NCI-H2107 treated with DMSO at 0.1 percent for 48 hours (cell line): ENCODE measurements around the gene SMG5.
A peak's percentile ranks its signal among the peaks of the same experiment; 100 is the strongest.

ENCODE experiments used
- DNase-seq: peaks from one replicate; lab custom pipeline; 2025; ENCODE audit not compliant: unreplicated experiment; lab: John Stamatoyannopoulos, UW

Gene SMG5

DNA sequence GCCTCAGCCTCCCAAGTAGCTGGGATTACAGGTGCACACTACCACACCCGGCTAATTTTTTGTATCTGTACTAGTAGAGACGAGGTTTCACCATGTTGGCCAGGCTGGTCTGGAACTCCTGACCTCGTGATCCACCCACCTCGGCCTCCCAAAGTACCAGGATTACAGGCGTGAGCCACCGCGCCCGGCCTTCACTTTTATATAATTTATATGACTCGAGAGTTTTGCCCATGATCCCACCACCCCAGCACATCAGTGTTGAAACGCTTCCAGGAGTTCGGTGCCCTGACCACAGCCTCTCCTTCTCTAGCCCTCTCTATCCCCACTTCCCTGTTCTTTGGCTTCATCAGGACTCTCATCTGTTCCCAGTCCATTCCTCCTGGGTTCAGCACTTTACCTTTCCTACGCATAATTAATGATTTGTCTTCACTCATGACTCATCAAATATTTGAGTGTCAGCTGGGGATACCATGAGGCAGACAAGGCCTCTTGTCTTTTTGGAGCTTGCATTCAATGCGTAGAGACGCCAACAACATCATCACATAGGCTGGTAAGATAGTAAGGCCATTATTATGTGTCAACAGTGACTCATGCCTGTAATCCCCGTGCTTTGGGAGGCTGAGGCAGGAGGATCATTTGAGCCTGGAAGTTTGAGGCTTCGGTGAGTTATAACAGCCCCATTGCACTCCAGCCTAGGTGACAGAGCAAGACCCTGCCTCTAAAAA lies 68.4 kb downstream of the SMG5 start:
- no peak for DNase-seq

DNA sequence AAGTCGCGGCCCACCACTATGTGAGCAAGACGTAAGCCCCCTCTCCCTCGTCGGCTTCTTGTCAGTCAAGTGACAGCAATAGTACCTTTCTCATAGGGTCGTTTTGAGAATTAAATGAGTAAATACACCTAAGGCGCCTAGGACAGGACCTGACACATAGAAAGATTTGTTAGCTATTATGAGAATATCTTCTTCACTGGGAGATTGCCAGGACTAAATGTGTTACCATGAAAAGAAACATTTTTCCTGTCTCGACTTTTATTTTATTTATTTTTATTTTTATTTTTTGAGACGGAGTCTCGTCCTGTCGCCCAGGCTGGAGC lies 69.0 kb downstream of the SMG5 start:
- DNase-seq: no peak

DNA sequence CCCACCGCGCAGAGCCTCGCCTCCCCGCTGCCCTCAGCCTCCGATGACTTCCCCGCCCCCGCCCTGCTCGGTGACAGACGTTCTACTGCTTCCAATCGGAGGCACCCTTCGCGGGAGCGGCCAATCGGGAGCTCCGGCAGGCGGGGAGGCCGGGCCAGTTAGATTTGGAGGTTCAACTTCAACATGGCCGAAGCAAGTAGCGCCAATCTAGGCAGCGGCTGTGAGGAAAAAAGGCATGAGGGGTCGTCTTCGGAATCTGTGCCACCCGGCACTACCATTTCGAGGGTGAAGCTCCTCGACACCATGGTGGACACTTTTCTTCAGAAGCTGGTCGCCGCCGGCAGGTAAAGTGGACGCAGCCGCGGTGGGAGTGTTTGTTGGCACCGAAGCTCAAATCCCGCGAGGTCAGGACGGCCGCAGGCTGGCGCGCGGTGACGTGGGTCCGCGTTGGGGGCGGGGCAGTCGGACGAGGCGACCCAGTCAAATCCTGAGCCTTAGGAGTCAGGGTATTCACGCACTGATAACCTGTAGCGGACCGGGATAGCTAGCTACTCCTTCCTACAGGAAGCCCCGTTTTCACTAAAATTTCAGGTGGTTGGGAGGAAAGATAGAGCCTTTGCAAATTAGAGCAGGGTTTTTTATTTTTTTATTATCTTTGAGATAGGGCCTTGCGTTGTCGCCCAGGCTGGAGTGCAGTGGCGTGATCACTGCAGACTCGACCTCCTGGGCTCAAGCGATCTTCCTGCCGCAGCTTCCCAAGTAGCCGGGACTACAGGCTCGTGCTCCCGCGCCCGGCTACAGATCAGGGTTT lies 69.6 kb downstream of the SMG5 start, which contains the start of gene PMF1:
Gene PMF1 (plus strand): TSS at position 175 of the 811 bp plus-strand sequence. CDS start 9 bp downstream, at position 184.
- peak; percentile 94 for DNase-seq

DNA sequence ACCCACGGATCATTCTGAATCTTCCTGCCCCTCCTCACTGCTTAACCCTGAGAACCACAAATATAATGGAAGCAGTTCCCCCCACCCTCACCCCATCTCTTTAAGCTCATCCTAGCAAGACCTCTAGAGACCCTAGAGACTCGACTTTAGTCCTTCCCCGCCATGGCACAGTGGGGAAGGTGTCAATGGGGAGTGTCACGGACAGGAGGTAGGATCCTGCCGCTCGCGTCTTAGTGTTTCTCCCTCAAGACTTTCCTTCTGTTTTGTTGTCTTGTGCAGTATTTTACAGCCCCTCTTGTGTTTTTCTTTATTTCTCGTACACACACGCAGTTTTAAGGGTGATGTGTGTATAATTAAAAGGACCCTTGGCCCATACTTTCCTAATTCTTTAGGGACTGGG lies 70.5 kb downstream of the SMG5 start:
- DNase-seq: no peak

DNA sequence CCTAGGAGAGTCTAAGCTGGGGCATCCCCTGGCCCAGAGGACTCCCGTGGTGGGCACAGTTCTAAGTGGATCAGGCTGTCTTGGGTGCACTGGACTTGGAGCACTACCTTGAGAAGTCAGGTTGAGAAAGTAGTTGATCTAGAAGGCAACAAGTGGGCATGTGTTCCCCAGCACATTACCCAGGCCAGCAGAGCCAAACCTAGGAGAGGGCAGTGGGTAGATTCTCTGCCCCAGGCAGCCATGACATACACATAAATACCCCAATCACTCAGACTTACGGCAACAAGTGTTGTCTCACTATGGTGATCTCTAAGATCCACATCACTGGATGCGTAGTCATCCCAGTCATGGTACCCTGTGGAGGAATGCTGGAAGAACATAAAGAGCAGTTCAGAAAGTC lies 71.4 kb downstream of the SMG5 start:
- no peak for DNase-seq

DNA sequence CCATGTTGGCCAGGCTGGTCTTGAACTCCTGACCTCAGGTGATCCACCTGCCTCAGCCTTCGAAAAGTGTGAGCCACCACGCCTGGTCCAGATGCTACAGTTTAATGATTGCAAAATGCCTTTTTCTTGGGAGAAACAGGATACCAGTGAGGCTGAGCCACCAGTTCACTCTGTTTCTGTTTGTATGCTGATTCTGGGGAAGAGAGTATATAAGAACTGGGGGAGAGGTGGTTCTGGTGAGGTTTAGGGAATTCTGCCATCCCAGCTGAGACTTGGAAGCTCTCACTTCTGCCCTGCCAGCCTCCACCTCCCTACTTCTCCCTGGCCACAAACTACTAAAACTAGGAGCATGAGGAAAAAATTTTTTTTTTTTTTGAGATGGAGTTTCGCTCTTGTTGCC lies 77.9 kb downstream of the SMG5 start:
- DNase-seq: no peak

DNA sequence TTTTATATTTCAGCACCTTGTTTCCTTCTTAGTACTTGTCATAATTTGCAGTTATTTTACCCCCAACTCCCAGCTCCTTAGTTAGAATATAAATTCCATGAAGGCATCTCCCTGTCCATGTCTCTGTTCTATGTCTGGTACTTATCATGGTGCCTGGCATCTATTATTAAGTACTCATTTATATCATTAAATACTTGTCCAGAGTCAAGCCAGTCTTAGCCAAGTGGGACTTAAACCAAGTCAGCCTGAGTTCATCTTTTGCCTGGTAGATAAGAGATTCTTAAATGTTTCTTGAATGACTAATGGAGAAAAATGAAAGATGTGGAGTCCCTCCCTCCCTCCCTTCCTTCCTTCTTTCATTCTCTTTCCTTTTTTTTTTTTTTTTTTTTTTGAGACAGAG lies 79.3 kb downstream of the SMG5 start:
- no peak for DNase-seq

DNA sequence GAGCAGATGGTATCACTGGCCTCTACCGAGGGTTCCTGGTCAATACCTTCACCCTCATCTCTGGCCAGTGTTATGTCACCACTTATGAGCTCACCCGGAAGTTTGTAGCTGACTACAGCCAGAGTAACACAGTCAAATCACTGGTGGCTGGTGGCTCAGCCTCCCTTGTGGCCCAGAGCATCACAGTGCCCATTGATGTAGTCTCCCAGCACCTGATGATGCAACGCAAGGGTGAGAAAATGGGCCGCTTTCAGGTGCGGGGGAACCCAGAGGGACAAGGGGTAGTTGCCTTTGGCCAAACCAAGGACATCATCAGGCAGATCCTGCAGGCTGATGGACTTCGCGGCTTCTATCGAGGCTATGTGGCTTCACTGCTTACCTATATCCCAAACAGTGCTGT lies 82.6 kb downstream of the SMG5 start:
- no peak for DNase-seq
